Left lung (tissue), 10 donors: Measurements from ENCODE around the gene LIPI. TPM values are rescaled to one million over a fixed set of nuclear protein-coding genes. Genes with fewer than 3 reads are reported as not detected.
A peak's percentile ranks its signal among the peaks of the same experiment; 100 is the strongest.

ENCODE experiments used
- ATAC-seq: fragments of 200-7000 bp; cut with Tn5 transposase; one replicate; pipeline ENCODE4 v1.9.1; 2020; ENCODE audit warnings: moderate library complexity
- DNase-seq, 4 donors: peaks; one replicate each; pipeline ENCODE4 v3.0.0-alpha.2; 2013 to 2020
- H3K27ac ChIP-seq, 2 donors: fragments of 200-600 bp; sonication (generic) in 1 of 2; one replicate each; pipeline versions ENCODE4 v1.5.0 to v1.8.0; 2020 to 2021
- H3K27me3 ChIP-seq, 2 donors: fragments of 200-600 bp; sonication (generic) in 1 of 2; one replicate each; pipeline versions ENCODE4 v1.5.0 to v1.8.0; 2020 to 2021
- H3K36me3 ChIP-seq, 2 donors: fragments of 200-600 bp; sonication (generic) in 1 of 2; one replicate each; pipeline versions ENCODE4 v1.5.0 to v1.8.0; 2020 to 2021
- H3K4me1 ChIP-seq, 2 donors: fragments of 200-600 bp; one replicate each; pipeline ENCODE4 v1.8.0; 2021
- H3K4me3 ChIP-seq, 2 donors: fragments of 200-600 bp; sonication (generic) in 1 of 2; one replicate each; pipeline versions ENCODE4 v1.5.0 to v1.8.0; 2020 to 2021; ENCODE audit warnings: mild to moderate bottlenecking in 1 of 2
- H3K9me3 ChIP-seq, 2 donors: fragments of 200-600 bp; sonication (generic) in 1 of 2; one replicate each; pipeline versions ENCODE4 v1.5.0 to v1.8.0; 2020 to 2021
- intact Hi-C, 2 donors: fragments of 100-400 bp; cut with DNase I; formaldehyde crosslinking; loops; one replicate each; pipeline versions ENCODE4 v1.11.2 to v1.14.2; 2022
- polyA plus RNA-seq, 6 donors: library from polyadenylated mRNA; unstranded; fragments of 120-200 nt; gene quantifications; one replicate each; pipeline ENCODE4 v1.2.1, GENCODE V29; 2013; ENCODE audit not compliant: insufficient read length in 6 of 6
- total RNA-seq, 2 donors: library from RNA; stranded (reverse); fragmentation: NEBNext Ultra II Directional; extraction: Animal tissue kit (Norgen Biotek cat#: 25700); gene quantifications; one replicate each; pipeline ENCODE4 v1.2.1, GENCODE V29; 2021
- TF ChIP-seq, protein P1 (sequence below), 2 donors: fragments of 200-600 bp; sonication (generic) in 1 of 2; IDR thresholded peaks; one replicate each; pipeline versions ENCODE4 v1.5.0 to v1.8.0; 2021; ENCODE audit warnings: antibody characterized with exemption in 2 of 2
- donor health status: DM: no; HTN: yes; CAD: no.
- donor health status: DM: no; HTN: no; CAD: no.

The LIPI gene
- total and polyA plus RNA-seq, 8 donors: 0.30 to 0.90 (median 0.69) TPM; not detected in 2

DNA sequence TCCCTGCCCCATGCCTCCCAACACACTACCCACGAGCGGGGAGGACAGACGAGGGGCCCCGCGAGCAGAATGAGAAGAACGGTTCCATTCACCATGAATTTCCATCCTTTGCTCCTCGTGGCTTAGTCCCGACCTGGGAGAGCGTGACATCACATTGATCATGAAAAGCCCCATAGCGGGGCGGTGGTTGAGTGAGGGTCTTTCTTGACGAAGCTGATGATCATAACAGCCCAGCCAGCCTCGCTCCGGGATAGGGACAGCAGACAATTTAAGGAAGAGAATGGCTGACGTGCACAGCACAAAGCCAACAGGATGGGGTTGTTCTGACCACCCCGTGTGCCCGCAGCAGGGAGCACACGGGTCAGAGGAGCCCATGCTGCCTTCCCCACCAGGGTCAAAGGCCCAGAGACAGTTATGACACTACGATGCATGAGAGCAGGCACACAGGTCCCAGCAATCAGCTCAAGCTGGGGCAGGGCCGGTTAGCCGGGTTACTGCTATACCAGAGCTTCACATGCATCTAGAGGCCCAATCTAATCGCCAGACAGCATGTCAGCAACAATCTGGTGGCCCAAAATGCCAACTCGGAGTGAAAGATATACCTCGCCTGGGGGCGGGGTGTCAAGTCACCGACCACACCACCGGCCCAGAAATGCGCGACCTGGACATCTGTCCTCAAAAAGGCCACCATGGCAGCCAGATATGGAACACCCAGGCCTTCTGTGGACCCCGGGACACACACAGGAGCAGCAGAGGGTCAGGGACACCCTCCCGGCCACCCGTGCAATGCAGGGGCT is 135.2 kb downstream of the LIPI start:
- Histone ChIP-seq H3K4me1 (no peaks in the 10 kb centered on the region), H3K27me3 (no peaks in the 10 kb centered on the region), H3K36me3 (no peaks in the 10 kb centered on the region), H3K27ac (no peak overlapping the region), H3K9me3 (peaks cover 0 to 80% of the 10 kb centered on the region in 2 donors), H3K4me3 (no peak overlapping the region)
- ATAC-seq (no peak), DNase-seq (peak in 1 of 4 donors; percentile 38)
- intact Hi-C loops: no loop called here
- TF ChIP-seq, protein P1, sequence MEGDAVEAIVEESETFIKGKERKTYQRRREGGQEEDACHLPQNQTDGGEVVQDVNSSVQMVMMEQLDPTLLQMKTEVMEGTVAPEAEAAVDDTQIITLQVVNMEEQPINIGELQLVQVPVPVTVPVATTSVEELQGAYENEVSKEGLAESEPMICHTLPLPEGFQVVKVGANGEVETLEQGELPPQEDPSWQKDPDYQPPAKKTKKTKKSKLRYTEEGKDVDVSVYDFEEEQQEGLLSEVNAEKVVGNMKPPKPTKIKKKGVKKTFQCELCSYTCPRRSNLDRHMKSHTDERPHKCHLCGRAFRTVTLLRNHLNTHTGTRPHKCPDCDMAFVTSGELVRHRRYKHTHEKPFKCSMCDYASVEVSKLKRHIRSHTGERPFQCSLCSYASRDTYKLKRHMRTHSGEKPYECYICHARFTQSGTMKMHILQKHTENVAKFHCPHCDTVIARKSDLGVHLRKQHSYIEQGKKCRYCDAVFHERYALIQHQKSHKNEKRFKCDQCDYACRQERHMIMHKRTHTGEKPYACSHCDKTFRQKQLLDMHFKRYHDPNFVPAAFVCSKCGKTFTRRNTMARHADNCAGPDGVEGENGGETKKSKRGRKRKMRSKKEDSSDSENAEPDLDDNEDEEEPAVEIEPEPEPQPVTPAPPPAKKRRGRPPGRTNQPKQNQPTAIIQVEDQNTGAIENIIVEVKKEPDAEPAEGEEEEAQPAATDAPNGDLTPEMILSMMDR (IDR thresholded peaks at IDR 0.05): no peak

DNA sequence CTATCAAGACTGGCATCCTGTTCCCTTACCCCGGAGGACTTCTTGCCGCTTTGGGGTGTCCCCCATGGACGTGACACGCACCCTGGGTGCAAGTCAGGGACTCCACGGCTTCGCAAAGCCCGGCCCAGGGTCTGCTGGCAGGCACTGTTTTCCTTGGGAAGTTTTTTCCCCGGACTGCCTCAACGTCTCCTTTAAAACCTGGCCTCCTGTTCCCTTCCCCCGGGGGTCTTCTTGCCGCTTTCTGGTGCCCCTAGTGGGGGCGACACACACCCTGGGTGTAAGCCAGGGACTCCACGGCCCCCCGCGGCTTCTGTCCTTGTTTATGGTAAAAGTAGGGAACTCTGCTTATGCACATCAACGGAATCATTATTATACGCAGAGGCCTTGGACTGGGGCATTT is 136.6 kb downstream of the LIPI start:
- no peak for ATAC-seq
- TF ChIP-seq, protein P1 (IDR thresholded peaks at IDR 0.05): no peak
- H3K4me1 ChIP-seq: no peaks in the 10 kb centered on the region
- no peaks in the 10 kb centered on the region for H3K36me3 ChIP-seq
- no peak overlapping the region for H3K4me3 ChIP-seq
- peaks cover 0 to 72% of the 10 kb centered on the region in 2 donors for H3K9me3 ChIP-seq
- peak in 1 of 4 donors; percentile 61 for DNase-seq
- H3K27ac ChIP-seq: no peak overlapping the region
- no peaks in the 10 kb centered on the region for H3K27me3 ChIP-seq
- intact Hi-C loops: no loop called here

DNA sequence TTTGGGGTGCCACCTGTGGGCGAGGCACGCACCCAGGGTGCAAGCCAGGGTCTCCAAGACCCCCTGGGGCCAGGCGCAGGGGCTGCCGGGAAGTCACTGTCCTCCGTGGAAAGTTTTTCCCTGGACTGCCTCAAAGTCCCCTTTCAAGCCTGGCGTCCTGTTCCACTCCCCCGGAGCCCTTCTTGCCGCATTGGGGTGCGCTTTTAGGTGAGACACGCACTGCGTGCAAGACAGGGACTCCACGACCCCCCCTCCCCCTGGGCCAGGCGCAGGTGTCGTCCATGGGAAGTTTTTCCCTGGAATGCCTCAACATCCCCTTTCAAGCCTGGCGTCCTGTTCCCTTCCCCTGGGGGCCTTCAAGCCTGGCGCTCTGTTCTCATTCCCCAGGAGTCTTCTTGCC is 137.1 kb downstream of the LIPI start:
- TF ChIP-seq, protein P1 (IDR thresholded peaks at IDR 0.05): no peak
- H3K4me3 ChIP-seq: no peak overlapping the region
- H3K4me1 ChIP-seq: no peaks in the 10 kb centered on the region
- intact Hi-C loops: no loop called here
- H3K27ac ChIP-seq: no peak overlapping the region
- DNase-seq: peak in 1 of 4 donors; percentile 41
- H3K9me3 ChIP-seq: peaks cover 0 to 66% of the 10 kb centered on the region in 2 donors
- H3K27me3 ChIP-seq: no peaks in the 10 kb centered on the region
- ATAC-seq: no peak
- no peaks in the 10 kb centered on the region for H3K36me3 ChIP-seq

DNA sequence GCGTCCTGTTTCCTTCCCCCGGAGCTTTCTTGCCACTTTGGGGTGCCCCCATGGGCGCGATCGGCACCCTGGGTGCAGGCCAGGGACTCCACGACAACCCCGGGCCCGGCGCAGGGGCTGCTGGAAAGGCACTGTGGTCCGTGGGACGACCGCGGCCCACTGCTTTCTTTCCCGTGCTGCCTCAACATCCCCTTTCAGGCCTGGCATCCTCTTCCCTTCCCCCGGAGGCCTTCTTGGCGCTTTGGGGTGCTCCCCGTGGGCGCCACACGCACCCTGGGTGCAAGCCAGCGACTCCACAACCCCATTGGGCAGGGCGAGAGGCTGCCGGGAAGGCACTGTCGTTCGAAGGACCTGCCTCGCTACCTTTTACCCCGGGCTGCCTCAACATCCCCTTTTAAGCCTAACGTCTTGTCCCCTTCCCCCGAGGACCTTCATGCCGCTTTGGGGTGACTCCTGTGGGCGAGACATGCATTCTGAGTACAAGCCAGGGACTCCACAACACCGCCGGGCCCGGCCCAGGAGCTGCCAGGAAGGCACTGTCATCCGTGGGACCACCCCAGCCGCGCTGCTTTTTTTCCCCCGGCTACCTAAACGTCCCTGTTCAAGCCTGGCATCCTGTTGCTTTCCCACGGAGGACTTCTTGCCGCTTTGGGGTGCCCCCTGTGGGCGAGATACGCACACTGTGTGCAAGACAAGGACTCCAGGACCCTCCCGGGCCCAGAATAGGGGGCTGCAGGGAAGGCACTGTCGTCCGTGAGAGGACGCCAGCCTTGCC is 137.8 kb downstream of the LIPI start:
- no peak overlapping the region for H3K27ac ChIP-seq
- ATAC-seq: no peak
- intact Hi-C loops: no loop called here
- H3K9me3 ChIP-seq: peaks cover 0 to 60% of the 10 kb centered on the region in 2 donors
- TF ChIP-seq, protein P1 (IDR thresholded peaks at IDR 0.05): no peak
- no peaks in the 10 kb centered on the region for H3K27me3 ChIP-seq
- no peak overlapping the region for H3K4me3 ChIP-seq
- DNase-seq: peak in 1 of 4 donors; percentile 75
- H3K4me1 ChIP-seq: no peaks in the 10 kb centered on the region
- no peaks in the 10 kb centered on the region for H3K36me3 ChIP-seq
